H9 (cell line): Measurements from ENCODE around the gene CALN1. TPM values are rescaled to one million over a fixed set of nuclear protein-coding genes. Genes with fewer than 3 reads are reported as not detected.

Source experiments
- DNase-seq: peaks from one replicate; pipeline ENCODE4 v3.0.0-alpha.2; 2017
- H2AFZ ChIP-seq: one replicate; pipeline ENCODE4 v1.6.1; 2013; ENCODE audit warnings: mild to moderate bottlenecking, low read length, control low read depth, moderate library complexity
- H2AK5ac ChIP-seq: 2 replicates; pipeline ENCODE4 v1.6.1; 2013; ENCODE audit warnings: low read length, control low read depth, mixed read lengths; ENCODE audit not compliant: insufficient read length
- H2BK120ac ChIP-seq: one replicate; pipeline ENCODE4 v1.6.1; 2013; ENCODE audit warnings: low read depth, mild to moderate bottlenecking, low read length, control low read depth, inconsistent platforms; ENCODE audit not compliant: poor library complexity, severe bottlenecking
- H2BK12ac ChIP-seq: 2 replicates; pipeline ENCODE4 v1.6.1; 2013; ENCODE audit warnings: low read length, control low read depth, mixed read lengths, low read depth; ENCODE audit not compliant: insufficient read length
- H2BK15ac ChIP-seq: 2 replicates; pipeline ENCODE4 v1.6.1; 2013; ENCODE audit warnings: low read depth, low read length, control low read depth
- H2BK20ac ChIP-seq: one replicate; pipeline ENCODE4 v1.6.1; 2013; ENCODE audit warnings: low read depth, mild to moderate bottlenecking, low read length, control low read depth, inconsistent platforms; ENCODE audit not compliant: poor library complexity, severe bottlenecking
- H2BK5ac ChIP-seq: 2 replicates; pipeline ENCODE4 v1.6.1; 2013; ENCODE audit warnings: low read length, control low read depth, mixed read lengths; ENCODE audit not compliant: insufficient read length
- H3K14ac ChIP-seq: 2 replicates; pipeline ENCODE4 v1.6.1; 2013; ENCODE audit warnings: low read length, control low read depth; ENCODE audit not compliant: insufficient read depth
- H3K18ac ChIP-seq: 2 replicates; pipeline ENCODE4 v1.6.1; 2013; ENCODE audit warnings: low read depth, mild to moderate bottlenecking, mixed read lengths, low read length, control low read depth; ENCODE audit not compliant: insufficient read length
- H3K23ac ChIP-seq: 2 replicates; pipeline ENCODE4 v1.6.1; 2013; ENCODE audit warnings: low read length, control low read depth, mixed read lengths, low read depth; ENCODE audit not compliant: insufficient read length
- H3K23me2 ChIP-seq: 2 replicates; pipeline ENCODE4 v1.6.1; 2013; ENCODE audit warnings: low read depth, mild to moderate bottlenecking, mixed read lengths, low read length, control low read depth; ENCODE audit not compliant: insufficient read length, poor library complexity, severe bottlenecking
- H3K27ac ChIP-seq: 2 replicates; pipeline ENCODE4 v1.5.1; 2013; ENCODE audit warnings: low read length, control low read depth, mixed read lengths, low read depth; ENCODE audit not compliant: insufficient read length
- H3K27me3 ChIP-seq: 2 replicates; pipeline ENCODE4 v1.6.1; 2013; ENCODE audit warnings: low read length, control low read depth, inconsistent platforms; ENCODE audit not compliant: insufficient read depth
- H3K4ac ChIP-seq: 2 replicates; pipeline ENCODE4 v1.6.1; 2013; ENCODE audit warnings: low read depth, mild to moderate bottlenecking, control low read depth, inconsistent platforms, low read length, moderate library complexity
- H3K4me1 ChIP-seq: 2 replicates; pipeline ENCODE4 v1.6.1; 2013; ENCODE audit warnings: low read length, control low read depth, inconsistent platforms; ENCODE audit not compliant: insufficient read depth
- H3K4me2 ChIP-seq: 2 replicates; pipeline ENCODE4 v1.6.1; 2013; ENCODE audit warnings: low read length, control low read depth, mixed read lengths; ENCODE audit not compliant: insufficient read length, insufficient read depth
- H3K56ac ChIP-seq: 2 replicates; pipeline ENCODE4 v1.6.1; 2013; ENCODE audit warnings: low read depth, mild to moderate bottlenecking, mixed read lengths, low read length, control low read depth; ENCODE audit not compliant: insufficient read length
- H3K79me1 ChIP-seq: 2 replicates; pipeline ENCODE4 v1.6.1; 2013; ENCODE audit warnings: low read depth, mild to moderate bottlenecking, moderate library complexity, low read length, control low read depth, inconsistent platforms; ENCODE audit not compliant: insufficient read depth, poor library complexity, severe bottlenecking
- H3K79me2 ChIP-seq: 2 replicates; pipeline ENCODE4 v1.6.1; 2013; ENCODE audit warnings: low read length, control low read depth, inconsistent platforms; ENCODE audit not compliant: insufficient read depth
- H3K9ac ChIP-seq: 2 replicates; pipeline ENCODE4 v1.6.1; 2013; ENCODE audit warnings: low read length, control low read depth, mixed read lengths; ENCODE audit not compliant: insufficient read length; ENCODE audit errors: extremely low read depth
- H3K9me3 ChIP-seq: one replicate; pipeline ENCODE4 v1.6.1; 2013; ENCODE audit warnings: low read depth, low read length, inconsistent platforms; ENCODE audit not compliant: control insufficient read depth
- H3T11ph ChIP-seq: one replicate; pipeline ENCODE4 v1.6.1; 2013; ENCODE audit warnings: mild to moderate bottlenecking, low read length, control low read depth, inconsistent platforms
- H4K20me1 ChIP-seq: one replicate; pipeline ENCODE4 v1.6.1; 2013; ENCODE audit not compliant: control insufficient read depth, insufficient read length, insufficient read depth
- H4K5ac ChIP-seq: 2 replicates; pipeline ENCODE4 v1.6.1; 2013; ENCODE audit warnings: low read depth, mild to moderate bottlenecking, mixed read lengths, low read length, control low read depth; ENCODE audit not compliant: insufficient read length
- H4K8ac ChIP-seq: replicated peaks from 2 replicates; pipeline ENCODE4 v1.6.1; 2013; ENCODE audit warnings: low read length, control low read depth, mixed read lengths, low read depth; ENCODE audit not compliant: insufficient read length
- H4K91ac ChIP-seq: 2 replicates; pipeline ENCODE4 v1.6.1; 2013; ENCODE audit warnings: low read depth, mild to moderate bottlenecking, moderate library complexity, mixed read lengths, low read length, control low read depth; ENCODE audit not compliant: insufficient read length
- H3K27ac Mint-ChIP-seq, 3 experiments: 2 replicates in 2 of 3; 3 replicates in 1 of 3; pipeline ENCODE4 v1.8.0; 2020 to 2021; ENCODE audit warnings: mixed read lengths in 3 of 3, mild to moderate bottlenecking in 1 of 3, moderate library complexity in 1 of 3
- H3K27me3 Mint-ChIP-seq: 2 replicates; pipeline ENCODE4 v1.8.0; 2021; ENCODE audit warnings: low read depth, mild to moderate bottlenecking, moderate library complexity, mixed read lengths
- H3K36me3 Mint-ChIP-seq, 3 experiments: 2 replicates in 2 of 3; 3 replicates in 1 of 3; pipeline ENCODE4 v1.8.0; 2020 to 2021; ENCODE audit warnings: low read depth in 3 of 3, mixed read lengths in 3 of 3; ENCODE audit not compliant: insufficient read depth in 1 of 3
- H3K4me1 Mint-ChIP-seq, 2 experiments: 2 replicates each; pipeline ENCODE4 v1.8.0; 2020; ENCODE audit warnings: mixed read lengths in 2 of 2
- H3K4me3 Mint-ChIP-seq, 2 experiments: 2 replicates in 1 of 2; 3 replicates in 1 of 2; pipeline ENCODE4 v1.8.0; 2020 to 2021; ENCODE audit warnings: mild to moderate bottlenecking in 2 of 2, mixed read lengths in 2 of 2, moderate library complexity in 1 of 2
- H3K9me3 Mint-ChIP-seq, 2 experiments: 2 replicates in 1 of 2; 3 replicates in 1 of 2; pipeline ENCODE4 v1.8.0; 2020; ENCODE audit warnings: mild to moderate bottlenecking in 2 of 2, mixed read lengths in 2 of 2, moderate library complexity in 1 of 2
- CTCF ChIP-seq: fragments of 200-600 bp; sonication (generic); conservative IDR thresholded peaks from 3 replicates; pipeline ENCODE4 v1.8.0; 2021; ENCODE audit warnings: antibody characterized with exemption, mild to moderate bottlenecking
- WGBS: extraction: QIAGEN DNeasy Blood & Tissue Kit; methylation state at CpG from one replicate; pipeline ENCODE4 v1.1.7; 2013; ENCODE audit warnings: missing lambda C conversion rate, low lambda C conversion rate, mixed read lengths; ENCODE audit not compliant: insufficient read length; ENCODE audit errors: extremely low coverage; 5-methylcytosine and 5-hydroxymethylcytosine counted together
- total RNA-seq: library from RNA; stranded (reverse); gene quantifications from 2 replicates; pipeline ENCODE4 v1.2.1, GENCODE V29; 2021

The CALN1 gene
- total RNA-seq, 1 experiment from 2014 or later, result 2.8 TPM

GRCh38 chr7:71740174-71740560, 672.0 kb downstream of the CALN1 start:
- Histone ChIP-seq H3K56ac (no peak overlapping the region), H2BK120ac (no peak overlapping the region), H4K91ac (no peak overlapping the region), H3K14ac (no peak overlapping the region), H3K23ac (no peak overlapping the region), H4K5ac (no peak overlapping the region), H3K79me2 (no peaks in the 10 kb centered on the region), H3K4me2 (no peak overlapping the region), H2AK5ac (no peak overlapping the region), H3K27me3 (no peaks in the 10 kb centered on the region), H2BK15ac (no peak overlapping the region), H4K8ac (no peak overlapping the region), H2BK5ac (no peak overlapping the region), H3K4ac (no peak overlapping the region), H3K9me3 (no peaks in the 10 kb centered on the region), H4K20me1 (no peaks in the 10 kb centered on the region), H3K23me2 (no peaks in the 10 kb centered on the region), H3K18ac (no peak overlapping the region), H2AFZ (no peak overlapping the region), H3K9ac (no peak overlapping the region), H3T11ph (no peak overlapping the region), H3K4me1 (peaks cover 4% of the 10 kb centered on the region; the same call in 1 of the 2 replicates), H3K27ac (no peak overlapping the region), H2BK12ac (peak overlapping the region; percentile 1), H3K79me1 (no peaks in the 10 kb centered on the region), H2BK20ac (no peak overlapping the region)
- Mint-ChIP-seq H3K27me3 (peaks cover 3% of the 10 kb centered on the region), H3K4me1 (peaks cover 25 to 27% of the 10 kb centered on the region in 2 experiments), H3K36me3 (peaks cover 0 to 18% (median 0%) of the 10 kb centered on the region in 3 experiments; a peak in 4 of 7 replicates), H3K4me3 (no peak overlapping the region), H3K27ac (no peak overlapping the region; a peak in 1 of 7 replicates), H3K9me3 (peaks cover 6 to 20% of the 10 kb centered on the region in 2 experiments; a peak in 4 of 5 replicates)
- DNase-seq, result no peak
- TF ChIP-seq CTCF, result no peak
- WGBS, result no CpG with 5 or more reads among the region's 5 CpGs
